ENCODE results near the gene TTC28. TPM values are rescaled to one million over a fixed set of nuclear protein-coding genes. Genes with fewer than 3 reads are reported as not detected.

The TTC28 gene
- total RNA-seq, 1 donor from 2014 or later: 13.5 TPM

DNA sequence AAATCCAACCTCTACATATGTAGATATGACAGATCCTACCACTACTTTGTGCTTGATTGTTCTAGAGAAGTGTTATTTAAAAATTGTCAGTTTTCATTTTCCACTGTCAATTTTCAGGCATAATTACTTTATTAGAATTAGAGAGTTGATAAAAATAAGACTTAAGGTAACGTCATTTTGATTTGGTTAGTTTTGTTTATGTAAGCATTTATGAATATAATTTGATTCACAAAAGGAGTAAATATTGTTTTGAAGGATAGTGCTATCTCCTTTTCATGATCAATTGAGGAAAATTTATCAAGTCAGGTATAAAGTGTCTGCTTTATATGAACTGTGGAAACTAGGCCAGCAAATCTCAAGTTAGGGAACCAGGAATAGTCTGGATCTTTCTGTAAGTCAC, 718.0 kb downstream of the TTC28 start:
- no peaks in the 10 kb centered on the region for H3K36me3 ChIP-seq (ENCODE audit: control insufficient read depth, insufficient read depth, low read length)
- TF ChIP-seq, protein P1, sequence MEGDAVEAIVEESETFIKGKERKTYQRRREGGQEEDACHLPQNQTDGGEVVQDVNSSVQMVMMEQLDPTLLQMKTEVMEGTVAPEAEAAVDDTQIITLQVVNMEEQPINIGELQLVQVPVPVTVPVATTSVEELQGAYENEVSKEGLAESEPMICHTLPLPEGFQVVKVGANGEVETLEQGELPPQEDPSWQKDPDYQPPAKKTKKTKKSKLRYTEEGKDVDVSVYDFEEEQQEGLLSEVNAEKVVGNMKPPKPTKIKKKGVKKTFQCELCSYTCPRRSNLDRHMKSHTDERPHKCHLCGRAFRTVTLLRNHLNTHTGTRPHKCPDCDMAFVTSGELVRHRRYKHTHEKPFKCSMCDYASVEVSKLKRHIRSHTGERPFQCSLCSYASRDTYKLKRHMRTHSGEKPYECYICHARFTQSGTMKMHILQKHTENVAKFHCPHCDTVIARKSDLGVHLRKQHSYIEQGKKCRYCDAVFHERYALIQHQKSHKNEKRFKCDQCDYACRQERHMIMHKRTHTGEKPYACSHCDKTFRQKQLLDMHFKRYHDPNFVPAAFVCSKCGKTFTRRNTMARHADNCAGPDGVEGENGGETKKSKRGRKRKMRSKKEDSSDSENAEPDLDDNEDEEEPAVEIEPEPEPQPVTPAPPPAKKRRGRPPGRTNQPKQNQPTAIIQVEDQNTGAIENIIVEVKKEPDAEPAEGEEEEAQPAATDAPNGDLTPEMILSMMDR (IDR thresholded peaks at IDR 0.05; ENCODE audit: insufficient read depth, low read length, poor library complexity, severe bottlenecking): no peak
- H3K27me3 ChIP-seq (ENCODE audit: control insufficient read depth, insufficient read depth, low read length): no peaks in the 10 kb centered on the region
- no peak overlapping the region for H3K4me3 ChIP-seq (ENCODE audit: low read depth, low read length)
- no peak for DNase-seq (ENCODE audit: low read depth)

DNA sequence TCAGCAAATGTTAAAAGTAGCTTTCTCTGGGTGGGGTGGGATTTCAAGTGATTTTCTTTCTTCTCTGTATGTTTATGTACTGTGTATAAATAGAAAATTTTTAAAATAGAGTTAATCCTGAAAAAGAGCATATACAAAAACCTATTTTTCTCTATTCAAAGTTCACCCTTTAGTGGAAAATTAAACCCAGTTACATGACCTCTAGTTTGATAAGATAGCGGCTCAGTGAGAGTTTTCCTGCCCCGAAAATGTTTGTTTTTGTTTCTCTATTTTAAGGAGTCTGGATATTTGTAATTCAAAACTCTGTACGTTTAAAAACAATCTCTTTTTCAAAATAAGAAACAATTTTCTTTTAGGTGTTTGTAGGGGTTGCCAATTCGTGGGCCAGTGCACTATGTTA, 718.5 kb downstream of the TTC28 start:
- TF ChIP-seq, protein P1 (IDR thresholded peaks at IDR 0.05; ENCODE audit: insufficient read depth, low read length, poor library complexity, severe bottlenecking): no peak
- H3K4me3 ChIP-seq (ENCODE audit: low read depth, low read length): no peak overlapping the region
- no peaks in the 10 kb centered on the region for H3K27me3 ChIP-seq (ENCODE audit: control insufficient read depth, insufficient read depth, low read length)
- DNase-seq (ENCODE audit: low read depth): no peak
- no peaks in the 10 kb centered on the region for H3K36me3 ChIP-seq (ENCODE audit: control insufficient read depth, insufficient read depth, low read length)

DNA sequence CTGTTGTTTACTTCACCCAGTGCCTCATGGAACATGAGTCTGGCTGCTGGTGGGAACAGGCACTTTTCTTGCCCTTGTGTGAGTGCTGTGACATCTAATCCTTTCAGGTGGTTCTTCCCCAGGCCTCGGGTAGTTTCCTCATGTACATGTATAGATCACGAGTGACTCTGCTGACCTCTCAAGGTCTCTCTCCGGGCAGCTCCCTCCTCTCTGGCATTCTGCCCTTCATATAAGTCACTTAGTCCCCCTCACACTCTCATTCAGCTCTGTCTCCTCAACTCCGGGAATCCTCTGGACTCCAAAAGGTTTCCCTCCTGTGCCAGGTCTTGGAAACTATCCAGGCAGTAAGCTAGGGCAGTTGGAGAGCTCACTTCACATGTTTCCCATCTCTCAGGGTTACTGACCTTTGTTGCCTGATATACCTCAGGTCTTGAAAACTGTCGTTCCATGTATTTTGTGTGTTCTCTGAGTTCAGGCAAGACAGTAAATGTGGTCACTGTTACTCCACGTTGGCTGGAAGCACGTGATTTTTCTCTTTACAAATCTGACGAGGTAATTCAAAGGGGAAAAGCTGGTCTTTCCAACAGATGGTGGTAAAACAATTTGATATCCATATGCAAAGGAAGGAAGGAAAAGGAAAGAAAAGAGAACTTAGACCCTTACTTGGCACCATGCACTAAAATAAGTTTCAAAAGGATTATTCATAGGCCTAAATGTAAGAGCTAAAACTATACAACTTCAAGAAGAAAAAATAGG, 720.1 kb downstream of the TTC28 start:
- TF ChIP-seq, protein P1 (IDR thresholded peaks at IDR 0.05; ENCODE audit: insufficient read depth, low read length, poor library complexity, severe bottlenecking): no peak
- no peaks in the 10 kb centered on the region for H3K36me3 ChIP-seq (ENCODE audit: control insufficient read depth, insufficient read depth, low read length)
- no peaks in the 10 kb centered on the region for H3K27me3 ChIP-seq (ENCODE audit: control insufficient read depth, insufficient read depth, low read length)
- H3K4me3 ChIP-seq (ENCODE audit: low read depth, low read length): no peak overlapping the region
- DNase-seq (ENCODE audit: low read depth): no peak

DNA sequence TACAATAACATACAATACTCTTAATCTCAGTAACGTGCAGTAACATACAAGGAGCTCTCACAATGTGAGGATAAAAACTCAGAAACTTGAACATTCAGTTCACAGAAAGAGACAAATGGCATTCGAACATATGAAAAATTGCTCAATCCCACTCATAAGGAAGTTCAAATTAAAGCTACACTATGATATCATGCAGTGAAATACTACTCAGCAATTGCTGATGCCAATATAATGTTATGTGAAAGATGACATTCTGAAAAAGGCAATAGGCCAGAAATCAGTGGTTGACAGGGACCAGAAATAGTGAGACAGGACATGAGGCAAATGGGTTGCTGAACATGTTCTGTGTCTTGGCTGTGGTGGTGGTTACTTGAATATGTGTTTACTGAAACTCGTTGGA, 726.9 kb downstream of the TTC28 start:
- Histone ChIP-seq H3K27me3 (ENCODE audit: control insufficient read depth, insufficient read depth, low read length) (no peaks in the 10 kb centered on the region), H3K36me3 (ENCODE audit: control insufficient read depth, insufficient read depth, low read length) (no peaks in the 10 kb centered on the region), H3K4me3 (ENCODE audit: low read depth, low read length) (no peak overlapping the region)
- TF ChIP-seq, protein P1 (IDR thresholded peaks at IDR 0.05; ENCODE audit: insufficient read depth, low read length, poor library complexity, severe bottlenecking): no peak
- DNase-seq (ENCODE audit: low read depth): no peak

DNA sequence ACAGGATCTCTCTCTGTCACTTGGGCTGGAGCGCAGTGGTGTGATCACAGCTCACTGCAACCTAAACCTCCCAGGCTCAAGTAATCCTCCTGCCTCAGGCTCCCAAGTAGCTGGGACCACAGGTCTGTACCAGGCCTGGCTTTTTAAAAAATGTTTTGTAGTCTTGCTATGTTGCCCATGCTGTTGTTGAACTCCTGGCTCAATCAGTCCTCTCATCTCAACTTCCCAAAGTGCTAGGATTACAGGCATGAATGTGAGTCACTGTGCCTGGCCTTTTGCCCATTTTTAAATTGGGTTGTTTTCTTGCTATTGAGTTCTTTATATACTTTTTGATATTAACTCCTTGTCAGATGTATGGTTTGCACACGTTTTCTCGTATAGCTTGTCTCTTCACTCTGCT, 727.5 kb downstream of the TTC28 start:
- TF ChIP-seq, protein P1 (IDR thresholded peaks at IDR 0.05; ENCODE audit: insufficient read depth, low read length, poor library complexity, severe bottlenecking): no peak
- Histone ChIP-seq H3K27me3 (ENCODE audit: control insufficient read depth, insufficient read depth, low read length) (no peaks in the 10 kb centered on the region), H3K4me3 (ENCODE audit: low read depth, low read length) (no peak overlapping the region), H3K36me3 (ENCODE audit: control insufficient read depth, insufficient read depth, low read length) (no peaks in the 10 kb centered on the region)
- peak; percentile 7 for DNase-seq (ENCODE audit: low read depth)

DNA sequence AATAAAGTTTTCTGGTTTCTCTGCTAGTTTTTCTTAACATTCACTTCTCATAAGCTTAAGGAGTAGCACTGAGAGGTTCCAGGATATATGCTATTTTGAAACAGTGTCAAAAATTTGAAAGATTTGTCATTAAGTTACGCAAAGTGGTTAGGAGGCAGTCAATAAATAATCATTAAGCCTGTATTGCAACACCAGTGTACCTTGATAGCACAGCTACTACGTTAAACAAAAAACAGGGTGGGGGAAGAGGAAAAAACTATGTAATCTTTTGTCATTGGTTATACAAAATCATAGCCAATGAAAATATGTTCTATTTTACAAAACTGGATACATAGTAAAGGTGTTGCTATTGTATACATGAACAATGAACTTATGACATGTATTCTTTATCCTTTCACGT, 730.2 kb downstream of the TTC28 start:
- DNase-seq (ENCODE audit: low read depth): no peak
- TF ChIP-seq, protein P1 (IDR thresholded peaks at IDR 0.05; ENCODE audit: insufficient read depth, low read length, poor library complexity, severe bottlenecking): no peak
- no peaks in the 10 kb centered on the region for H3K27me3 ChIP-seq (ENCODE audit: control insufficient read depth, insufficient read depth, low read length)
- H3K4me3 ChIP-seq (ENCODE audit: low read depth, low read length): no peak overlapping the region
- no peaks in the 10 kb centered on the region for H3K36me3 ChIP-seq (ENCODE audit: control insufficient read depth, insufficient read depth, low read length)
